Colon (tissue), 2 donors: ENCODE data around the gene SPPL3.
"Not testable (repeated sequence)": the region's sequence is repeated elsewhere in the genome, so short reads cannot be mapped to it uniquely, and the experiment has no call there.

Experiments used
- FAIRE-seq: peaks from 2 replicates; lab custom pipeline; 2012; peaks lifted over from hg19 to GRCh38; lab: Jason Lieb, UNC
- donor health status: control.
- donor health status: control.

Gene SPPL3, protein sequence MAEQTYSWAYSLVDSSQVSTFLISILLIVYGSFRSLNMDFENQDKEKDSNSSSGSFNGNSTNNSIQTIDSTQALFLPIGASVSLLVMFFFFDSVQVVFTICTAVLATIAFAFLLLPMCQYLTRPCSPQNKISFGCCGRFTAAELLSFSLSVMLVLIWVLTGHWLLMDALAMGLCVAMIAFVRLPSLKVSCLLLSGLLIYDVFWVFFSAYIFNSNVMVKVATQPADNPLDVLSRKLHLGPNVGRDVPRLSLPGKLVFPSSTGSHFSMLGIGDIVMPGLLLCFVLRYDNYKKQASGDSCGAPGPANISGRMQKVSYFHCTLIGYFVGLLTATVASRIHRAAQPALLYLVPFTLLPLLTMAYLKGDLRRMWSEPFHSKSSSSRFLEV

DNA sequence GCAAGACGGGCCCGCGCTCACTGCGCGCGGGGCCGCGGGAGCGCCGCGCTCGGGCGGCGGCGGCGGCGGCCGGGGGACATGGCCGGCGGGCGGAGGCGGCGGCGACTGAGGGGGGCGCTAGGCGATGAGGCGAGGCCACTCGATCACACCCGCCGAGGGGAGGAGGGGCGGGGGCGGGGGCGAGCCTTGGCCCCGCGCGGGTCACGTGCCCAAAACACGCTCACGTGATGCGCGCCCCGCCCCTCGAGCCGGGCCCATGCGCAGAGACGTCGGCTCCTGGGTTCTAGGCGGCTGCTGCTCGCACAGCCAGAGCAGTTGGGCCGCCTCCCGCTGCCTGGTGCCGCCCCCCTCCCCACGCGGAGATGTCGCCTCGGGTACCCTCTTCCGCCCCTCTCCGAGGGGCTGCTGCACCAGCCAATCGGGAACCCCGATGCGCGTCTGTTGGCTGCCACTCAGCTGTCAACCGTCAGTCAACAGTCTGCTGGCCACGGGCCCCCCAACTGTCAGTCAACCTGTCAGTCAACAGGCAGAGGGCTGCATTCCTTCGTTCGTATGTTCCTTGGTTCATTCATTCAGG, at the start of gene SPPL3:
SPPL3 (minus strand) TSS at position 162 of the 577 bp plus-strand sequence. CDS start 491 bp downstream, outside the sequence.
- no peak for FAIRE-seq

DNA sequence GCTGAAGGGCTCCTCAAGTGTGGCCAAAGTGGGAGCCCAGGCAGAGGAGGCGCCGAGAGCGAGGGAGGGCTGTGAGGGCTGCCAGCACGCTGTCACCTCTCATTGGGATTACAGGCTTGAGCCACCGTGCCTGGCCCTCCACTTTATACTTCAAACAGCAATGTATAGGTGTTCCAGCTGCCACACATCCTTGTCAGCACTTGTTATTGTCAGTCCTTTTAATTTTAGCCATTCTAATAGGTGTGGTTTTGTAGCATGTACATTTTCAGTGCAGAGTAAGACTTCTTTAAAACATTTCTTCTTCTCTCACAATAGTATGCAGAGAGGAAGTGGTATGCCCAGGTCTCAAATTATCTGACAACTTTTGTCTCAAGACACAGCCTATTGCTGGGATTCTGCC, 46.6 kb upstream of the SPPL3 start:
- FAIRE-seq = no peak

DNA sequence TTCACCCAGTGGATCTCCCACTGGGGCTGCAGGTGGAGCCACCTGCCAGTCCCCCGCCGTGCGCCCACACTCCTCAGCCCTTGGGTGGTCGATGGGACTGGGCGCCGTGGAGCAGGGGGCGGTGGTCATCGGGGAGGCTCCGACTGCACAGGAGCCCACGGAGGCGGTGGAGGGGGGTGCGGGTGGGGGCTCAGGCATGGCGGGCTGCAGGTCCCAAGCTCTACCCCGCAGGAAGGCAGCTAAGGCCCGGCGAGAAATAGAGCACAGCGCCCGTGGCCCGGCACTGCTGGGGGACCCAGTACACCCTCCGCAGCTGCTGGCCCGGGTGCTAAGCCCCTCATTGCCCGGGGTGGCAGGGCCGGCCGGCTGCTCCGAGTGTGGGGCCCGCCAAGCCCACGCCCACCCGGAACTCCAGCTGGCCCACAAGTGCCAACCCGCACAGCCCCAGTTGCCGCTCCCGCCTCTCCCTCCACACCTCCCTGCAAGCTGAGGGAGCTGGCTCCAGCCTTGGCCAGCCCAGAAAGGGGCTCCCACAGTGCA, 46.2 kb upstream of the SPPL3 start:
- FAIRE-seq = not testable (repeated sequence)

DNA sequence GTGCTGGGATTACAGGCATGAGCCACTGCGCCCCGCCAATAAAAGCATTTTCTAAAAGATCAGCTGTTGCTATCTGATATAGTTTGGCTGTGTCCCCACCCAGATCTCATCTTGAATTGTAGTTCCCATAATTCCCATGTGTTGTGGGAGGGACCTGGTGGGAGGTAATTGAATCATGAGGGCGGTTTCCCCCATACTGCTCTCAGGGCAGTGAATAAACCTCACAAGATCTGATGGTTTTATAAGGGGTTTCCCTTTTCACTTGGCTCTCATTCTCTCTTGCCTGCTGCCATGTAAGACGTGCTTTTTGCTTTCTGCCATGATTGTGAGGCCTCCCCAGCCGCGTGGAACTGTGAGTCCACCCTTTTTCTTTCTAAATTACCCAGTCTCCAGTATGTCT, 41.4 kb upstream of the SPPL3 start:
- FAIRE-seq = not testable (repeated sequence)

DNA sequence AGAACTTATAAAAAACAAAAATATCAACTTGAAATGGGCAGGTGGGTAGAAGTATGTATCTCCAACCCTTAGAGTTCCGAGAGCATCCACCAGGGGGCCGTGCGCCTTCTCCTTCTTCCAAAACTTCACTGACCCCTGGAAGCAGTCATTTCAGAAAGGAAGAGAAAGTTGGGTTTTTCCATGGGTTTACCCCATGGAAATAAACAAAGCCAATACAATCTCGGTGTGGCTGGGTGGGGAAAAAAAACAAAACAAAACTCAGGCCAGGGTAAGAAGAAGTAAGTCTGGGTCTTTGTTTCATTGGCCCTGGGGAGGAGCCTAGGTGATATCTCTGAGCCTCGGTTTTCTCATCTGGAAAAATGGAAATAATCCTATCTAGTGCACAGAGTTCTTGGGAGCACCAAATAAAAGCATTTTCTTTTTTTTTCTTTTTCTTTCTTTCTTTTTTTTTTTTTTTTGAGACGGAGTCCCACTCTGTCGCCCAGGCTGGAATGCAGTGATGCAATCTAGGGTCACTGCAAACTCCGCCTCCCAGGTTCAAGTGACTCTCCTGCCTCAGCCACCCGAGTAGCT, 40.6 kb upstream of the SPPL3 start:
- no peak for FAIRE-seq

DNA sequence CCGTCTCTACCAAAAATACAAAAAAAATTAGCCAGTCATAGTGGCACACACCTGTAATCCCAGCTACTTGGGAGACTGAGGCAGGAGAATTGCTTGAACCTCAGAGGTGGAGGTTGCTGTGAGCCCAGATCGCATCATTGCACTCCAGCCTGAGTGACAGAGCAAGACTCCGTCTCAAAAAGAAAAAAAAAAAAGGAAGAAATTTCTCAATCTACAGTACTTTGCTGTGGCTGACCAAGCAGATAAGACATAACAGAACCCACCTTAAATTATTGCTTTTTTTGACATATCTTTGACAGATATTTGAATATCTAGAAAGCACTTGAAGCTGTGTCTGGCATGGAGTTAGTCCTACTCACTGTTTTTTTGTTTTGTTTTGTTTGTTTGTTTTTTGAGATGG, 39.3 kb upstream of the SPPL3 start:
- FAIRE-seq = no peak

DNA sequence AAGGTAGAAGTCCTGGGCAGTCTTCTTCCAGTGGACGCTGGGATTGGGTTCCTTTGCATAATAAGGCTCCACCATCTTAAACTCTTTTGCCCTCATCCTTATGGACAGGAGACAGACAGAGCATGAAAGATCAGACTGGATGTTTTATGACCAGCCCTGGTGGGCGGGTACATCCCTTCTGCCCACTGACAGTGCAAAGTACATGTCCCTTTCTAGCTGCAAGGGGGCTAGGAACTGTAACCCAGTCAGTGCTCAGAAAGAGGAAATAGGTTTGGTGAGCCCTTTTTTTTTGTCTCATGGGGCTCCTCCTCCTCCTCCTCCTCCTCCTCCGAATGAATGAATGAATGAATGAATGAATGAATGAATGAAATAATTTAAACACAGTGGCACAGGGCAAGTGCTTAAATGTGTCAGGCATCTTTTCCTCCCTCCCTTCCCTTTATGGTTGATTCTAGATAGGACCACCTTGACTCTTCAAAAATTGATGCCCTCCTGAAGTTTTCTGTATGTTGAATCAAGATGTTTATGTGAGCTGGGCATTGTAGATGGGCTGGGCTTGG, 37.8 kb upstream of the SPPL3 start:
- FAIRE-seq = no peak

DNA sequence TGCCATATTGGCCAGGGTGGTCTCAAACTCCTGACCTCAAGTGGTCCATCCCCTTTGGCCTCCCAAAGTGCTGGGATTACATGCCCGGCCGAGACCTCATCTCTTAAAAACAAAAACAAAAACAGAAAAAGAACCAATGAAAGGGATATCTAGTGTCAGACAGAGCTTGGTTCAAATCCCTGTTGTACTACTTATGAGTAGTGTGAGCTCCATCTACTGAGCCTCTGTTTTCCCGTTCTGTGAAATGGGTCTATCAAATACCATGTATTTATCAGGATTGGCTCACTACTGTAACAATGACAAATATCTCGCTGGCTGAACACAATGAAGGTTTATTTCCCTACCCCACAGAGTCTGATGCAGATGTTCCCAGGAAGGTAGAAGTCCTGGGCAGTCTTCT, 37.3 kb upstream of the SPPL3 start:
- FAIRE-seq = no peak

DNA sequence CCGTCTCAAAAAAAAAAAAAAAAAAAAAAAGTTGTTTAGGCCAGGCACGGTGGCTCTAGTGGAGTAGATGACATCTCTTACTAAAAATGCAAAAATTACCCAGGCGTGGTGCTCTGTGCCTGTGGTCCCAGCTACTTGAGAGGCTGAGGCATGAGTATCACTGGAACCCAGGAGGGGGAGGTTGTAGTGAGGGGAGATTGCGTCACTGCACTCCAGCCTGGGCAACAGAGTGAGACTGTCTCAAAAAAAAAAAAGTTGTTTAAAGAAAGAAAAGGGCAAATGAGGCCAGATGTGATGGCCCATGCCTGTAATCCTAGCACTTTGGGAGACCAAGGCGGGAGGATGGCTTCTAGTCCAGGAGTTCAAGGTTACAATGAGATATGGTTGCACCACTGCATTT, 36.6 kb upstream of the SPPL3 start:
- no peak for FAIRE-seq

DNA sequence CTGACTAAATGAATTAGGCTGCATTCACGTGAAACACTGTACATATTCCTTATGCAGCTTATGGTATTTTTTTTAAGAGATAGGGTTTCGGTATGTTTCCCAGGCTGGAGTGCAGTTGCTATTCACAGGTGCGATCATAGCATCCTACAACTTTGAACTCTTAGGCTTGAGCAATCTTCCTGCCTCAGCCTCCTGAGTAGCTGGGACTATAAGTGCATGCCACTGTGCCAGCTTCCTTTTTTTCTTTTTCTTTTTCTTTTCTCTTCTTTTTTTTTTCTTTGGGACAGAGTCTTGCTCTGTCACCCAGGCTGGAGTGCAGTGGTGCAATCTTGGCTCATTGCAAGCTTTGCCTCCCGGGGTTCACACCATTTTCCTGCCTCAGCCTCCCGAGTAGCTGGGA, 35.8 kb upstream of the SPPL3 start:
- FAIRE-seq = no peak

DNA sequence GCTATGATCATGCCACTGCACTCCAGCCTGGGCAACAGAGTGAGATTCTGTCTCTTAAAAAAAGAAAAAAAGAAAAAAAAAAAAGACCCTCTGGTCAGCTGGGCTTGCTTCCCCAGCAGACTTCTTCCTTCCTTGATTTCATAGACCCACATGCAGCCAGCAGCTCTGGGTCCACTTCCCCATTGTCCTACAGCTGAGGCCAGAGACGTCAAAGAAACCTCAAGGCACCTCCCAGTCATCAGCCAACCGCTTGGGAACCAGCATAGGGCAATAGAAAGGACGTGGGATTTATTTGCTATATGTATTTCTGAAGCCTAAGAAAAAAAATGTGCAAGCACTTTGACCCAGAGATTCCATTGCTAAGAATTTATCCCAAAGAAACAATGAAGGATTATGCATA, 35.4 kb upstream of the SPPL3 start:
- no peak for FAIRE-seq

DNA sequence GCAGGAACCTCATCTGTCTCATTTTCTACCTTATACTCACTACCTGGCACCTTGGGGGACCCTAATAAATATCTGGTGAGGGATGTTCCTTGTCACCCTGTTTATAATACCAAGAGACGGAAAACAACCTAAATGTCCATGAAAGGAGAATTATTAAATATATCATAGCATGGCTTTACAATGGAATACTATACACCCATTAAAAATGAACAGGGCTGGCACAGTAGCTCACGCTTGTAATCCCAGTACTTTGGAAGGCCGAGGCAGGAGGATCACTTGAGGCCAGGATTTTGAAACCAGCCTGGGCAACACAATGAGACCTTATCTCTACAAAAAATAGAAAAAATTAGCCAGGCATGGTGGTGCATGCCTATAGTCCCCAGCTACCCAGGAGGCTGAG, 34.3 kb upstream of the SPPL3 start:
- no peak for FAIRE-seq

DNA sequence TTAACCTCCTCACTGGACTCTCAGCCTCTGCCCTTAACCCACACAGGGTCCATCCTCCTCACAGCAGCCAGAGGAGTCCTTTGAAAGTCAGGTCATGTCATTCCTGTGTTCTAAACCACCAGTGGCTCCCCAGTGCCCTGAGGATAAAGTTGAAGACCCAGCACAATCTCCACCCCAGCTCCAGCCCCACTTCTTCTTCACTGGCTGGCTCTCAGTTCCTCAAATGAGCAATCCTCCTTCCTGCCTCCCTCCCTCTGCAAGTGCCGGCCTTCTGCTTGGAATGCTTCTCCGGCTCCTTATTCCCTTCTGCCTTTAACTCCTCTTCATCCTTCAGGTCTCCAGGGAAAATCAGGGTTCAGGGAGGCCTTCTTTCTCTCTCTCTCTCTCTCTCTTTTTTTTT, 32.0 kb upstream of the SPPL3 start:
- no peak for FAIRE-seq

DNA sequence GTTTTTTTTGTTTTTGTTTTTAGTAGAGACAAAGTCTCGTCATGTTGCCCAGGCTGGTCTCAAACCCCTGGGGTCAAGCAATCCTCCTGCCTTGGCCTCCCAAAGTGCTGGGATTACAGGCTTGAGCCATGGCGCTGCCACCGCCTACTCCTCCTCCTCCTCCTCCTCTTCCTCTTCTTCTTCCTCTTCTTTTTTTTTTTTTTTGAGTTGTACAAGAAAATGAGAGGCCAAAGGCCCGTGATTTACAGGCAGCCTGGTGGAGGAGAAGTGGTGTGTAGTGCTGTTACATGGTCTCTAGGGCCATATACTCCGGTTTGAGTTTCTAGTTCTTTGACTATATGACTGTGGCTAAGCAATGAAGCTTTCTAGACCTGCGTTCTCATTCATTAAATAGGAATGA, 29.6 kb upstream of the SPPL3 start:
- FAIRE-seq = no peak

DNA sequence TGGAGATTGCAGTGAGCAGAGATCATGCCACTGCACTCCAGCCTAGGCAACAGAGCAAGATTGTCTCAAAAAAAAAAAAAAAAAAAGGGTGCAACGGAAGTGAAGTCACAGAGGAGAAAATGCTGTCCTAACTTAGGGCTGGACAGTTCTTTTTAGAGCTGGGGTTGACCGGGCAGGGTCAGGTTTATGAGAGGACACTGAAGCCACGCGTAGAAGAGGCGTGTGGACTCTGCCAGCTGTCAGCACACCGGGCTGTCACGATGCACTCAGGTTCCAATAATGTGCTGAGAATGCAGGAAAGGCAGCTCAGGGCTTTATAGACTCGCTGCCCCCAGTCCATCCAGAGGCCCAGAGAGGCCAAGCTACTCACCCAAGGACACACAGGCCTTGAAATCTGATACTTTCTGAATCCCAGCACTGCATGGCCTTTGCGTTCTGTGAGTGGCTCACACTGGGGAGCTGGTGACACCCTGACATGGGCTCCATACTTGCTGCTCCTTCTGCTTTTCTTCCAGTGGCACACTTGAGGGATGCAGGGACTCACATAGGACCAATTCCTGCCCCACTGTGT, 28.9 kb upstream of the SPPL3 start:
- FAIRE-seq = no peak

DNA sequence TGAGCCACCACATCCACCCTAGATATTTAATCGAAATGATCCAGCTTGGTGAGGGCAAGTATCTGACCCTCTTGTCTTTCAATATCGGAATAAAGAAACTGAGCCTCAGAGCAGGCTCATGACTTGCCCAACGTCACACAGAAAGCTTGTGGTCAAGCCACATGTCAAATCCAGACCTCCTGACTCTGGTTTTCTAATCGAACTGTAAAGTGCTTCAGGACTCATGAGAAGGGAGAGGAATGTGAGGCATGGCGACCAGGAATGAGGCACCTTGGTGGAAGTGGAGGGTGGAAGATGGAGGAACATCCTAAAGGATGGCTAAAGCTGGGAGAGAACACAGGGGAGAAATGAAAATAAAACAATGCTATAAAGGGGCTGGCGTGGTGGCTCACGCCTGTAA, 27.9 kb upstream of the SPPL3 start:
- FAIRE-seq = no peak

DNA sequence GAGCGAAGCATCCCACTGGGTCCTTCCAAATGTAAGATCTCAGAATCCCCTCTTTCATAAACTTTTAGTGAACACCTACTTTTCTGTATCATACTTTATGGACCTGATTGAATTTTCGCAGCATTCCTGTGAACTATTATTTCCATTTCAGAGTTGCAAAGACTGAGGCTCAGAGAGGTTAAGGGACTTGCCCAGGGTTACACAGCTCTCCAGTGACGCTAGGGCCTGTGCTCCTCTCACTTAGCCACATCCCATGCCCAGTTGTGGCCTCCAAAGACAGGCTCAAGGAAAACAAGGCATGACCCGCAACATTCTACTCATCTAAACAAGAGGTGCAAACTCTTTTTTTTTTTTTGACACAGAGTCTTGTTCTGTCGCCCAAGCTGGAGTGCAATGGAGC, 25.9 kb upstream of the SPPL3 start:
- FAIRE-seq = no peak

DNA sequence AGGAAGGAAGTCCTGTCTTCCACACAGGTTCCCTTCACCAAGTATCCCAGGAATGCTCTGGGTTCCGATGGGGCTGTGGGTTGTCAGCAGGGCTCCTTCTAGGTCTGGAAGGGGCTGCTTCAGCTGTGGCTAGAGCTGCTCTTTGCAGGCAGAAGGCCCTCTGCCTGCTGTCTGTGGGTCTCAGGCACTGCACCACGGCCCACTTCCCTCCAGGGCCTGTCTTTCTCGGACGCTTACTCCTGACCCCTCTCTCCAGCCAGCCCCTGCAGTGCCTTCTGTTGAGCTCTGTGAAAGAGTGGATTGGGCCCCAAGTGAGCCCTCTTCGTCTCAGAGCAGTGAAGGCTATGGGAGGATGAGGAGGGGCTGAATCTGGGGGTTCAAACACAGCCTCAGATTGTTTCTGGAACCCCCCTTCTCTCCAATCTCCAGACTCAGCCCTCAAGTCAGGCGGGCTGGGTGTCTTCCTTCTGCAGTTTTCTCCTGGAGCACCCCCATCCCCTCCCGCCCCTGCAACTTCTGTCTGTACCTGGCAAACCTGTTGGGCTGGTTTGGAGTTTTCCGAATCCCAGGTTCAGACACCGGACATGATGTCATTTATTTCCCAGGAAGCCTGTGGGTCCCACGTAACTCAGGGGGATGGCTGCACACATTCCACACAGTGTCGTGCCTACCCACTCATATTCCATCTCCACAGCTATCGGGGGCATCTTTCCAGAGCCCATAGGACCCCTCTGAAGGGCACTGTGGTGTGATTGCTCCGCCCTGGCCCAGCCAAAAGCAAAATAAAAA, 24.9 kb upstream of the SPPL3 start:
- no peak for FAIRE-seq

DNA sequence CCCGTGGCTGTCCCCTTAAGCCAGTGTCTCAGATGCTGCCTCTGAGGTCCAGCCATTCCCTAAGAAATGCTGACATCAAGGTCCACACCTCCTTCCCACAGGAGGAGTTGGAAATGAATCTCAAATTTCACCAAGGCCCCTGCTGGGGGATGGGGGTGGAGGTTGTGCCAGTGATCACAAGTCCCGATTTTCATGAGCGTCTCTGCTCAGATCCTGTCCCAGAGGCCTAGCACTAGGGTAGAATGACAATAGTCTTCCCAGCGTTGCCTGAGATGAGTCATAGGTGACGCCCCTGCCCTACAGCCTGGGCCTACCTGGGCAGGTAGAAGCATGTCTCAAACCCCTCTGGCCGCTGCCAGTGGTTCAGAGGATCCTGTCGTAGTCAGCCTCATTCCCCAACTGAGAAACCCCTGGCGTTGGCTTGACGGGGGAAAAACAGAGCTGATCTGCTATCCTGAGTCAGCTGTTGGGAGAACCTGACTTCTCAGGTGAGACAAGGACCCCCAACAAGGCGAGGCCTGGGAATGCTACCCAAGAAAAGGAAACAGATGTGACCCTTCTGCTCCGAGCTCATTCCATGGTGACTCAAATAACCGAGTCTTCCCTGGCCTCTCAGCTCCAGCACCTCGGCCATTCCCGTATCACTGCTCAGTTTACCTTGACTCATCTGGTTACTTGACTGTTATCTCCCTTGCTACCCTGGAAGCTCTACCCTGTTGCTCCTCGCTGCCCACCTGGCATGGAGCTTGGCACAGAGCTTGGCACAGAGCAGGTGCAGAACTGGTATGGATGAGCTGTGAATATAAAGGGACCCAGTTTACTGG, 21.8 kb upstream of the SPPL3 start:
- no peak for FAIRE-seq

DNA sequence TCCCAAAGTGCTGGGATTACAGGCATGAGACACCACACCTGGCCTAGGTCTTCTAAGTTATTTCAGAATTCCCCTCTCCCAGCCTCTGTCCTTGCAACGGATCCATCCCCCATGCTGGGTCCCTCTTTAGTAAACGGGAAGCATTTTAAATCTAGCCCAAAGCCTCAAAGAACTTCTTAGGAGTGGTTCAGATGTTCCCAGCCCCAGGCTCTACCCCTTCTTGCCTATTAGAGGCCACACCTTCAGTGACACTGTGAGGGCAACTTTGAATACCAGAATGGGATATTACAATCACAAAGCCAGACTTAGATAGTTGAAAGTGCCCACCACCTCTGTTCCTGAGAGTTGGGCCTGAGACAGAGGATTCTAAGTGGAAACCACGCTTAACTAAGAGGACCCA, 18.1 kb upstream of the SPPL3 start:
- FAIRE-seq = no peak

DNA sequence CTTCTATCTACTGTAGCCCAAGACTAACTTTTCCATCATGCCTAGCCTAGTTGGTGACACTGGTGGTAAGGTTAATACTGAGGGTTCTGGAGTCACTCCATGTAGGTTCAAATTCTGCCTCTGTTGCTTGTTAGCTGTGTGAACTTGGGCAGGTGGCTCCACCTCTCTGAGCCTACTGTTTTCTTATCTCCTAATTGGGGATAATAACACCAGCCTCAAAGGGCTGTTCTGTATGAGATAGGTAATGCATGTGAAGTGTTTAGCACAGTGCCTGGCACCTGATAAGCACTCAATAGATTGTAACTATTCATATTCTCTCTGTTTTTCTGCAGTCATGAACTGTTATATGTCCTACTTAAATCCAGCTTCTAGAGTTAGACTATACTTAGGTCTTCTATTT, 17.5 kb upstream of the SPPL3 start:
- FAIRE-seq = no peak
